Fibroblast of lung (primary cell): ENCODE measurements around the gene ERCC6L2. TPM values are rescaled to one million over a fixed set of nuclear protein-coding genes. Genes with fewer than 3 reads are reported as not detected.
A peak's percentile ranks its signal among the peaks of the same experiment; 100 is the strongest.

Experiments used
- DNase-seq, 2 donors: peaks; one replicate each; pipeline versions ENCODE4 v3.0.0 to v3.0.0-alpha.2; 2010; ENCODE audit warnings: low read depth in 2 of 2
- H2AFZ ChIP-seq: 2 replicates; pipeline ENCODE4 v1.5.1; 2012; ENCODE audit warnings: low read length, control low read depth, inconsistent platforms
- H3K27ac ChIP-seq: 2 replicates; pipeline ENCODE4 v1.5.1; 2011; ENCODE audit warnings: low read length, control low read depth; ENCODE audit not compliant: insufficient read depth
- H3K27me3 ChIP-seq: 2 replicates; pipeline ENCODE4 v1.5.1; 2011; ENCODE audit warnings: mild to moderate bottlenecking, low read length; ENCODE audit not compliant: control insufficient read depth, insufficient read depth
- H3K36me3 ChIP-seq: 2 replicates; pipeline ENCODE4 v1.5.1; 2011; ENCODE audit warnings: low read length; ENCODE audit not compliant: control insufficient read depth, insufficient read depth
- H3K4me1 ChIP-seq: 2 replicates; pipeline ENCODE4 v1.5.1; 2011; ENCODE audit warnings: low read length; ENCODE audit not compliant: control insufficient read depth, insufficient read depth; ENCODE audit errors: extremely low read depth
- H3K4me2 ChIP-seq: 2 replicates; pipeline ENCODE4 v1.5.1; 2011; ENCODE audit warnings: low read length, control low read depth; ENCODE audit not compliant: insufficient read depth; ENCODE audit errors: extremely low read depth
- H3K4me3 ChIP-seq, 4 experiments: fragments of 200-600 bp in 1 of 4; sonication (generic) in 1 of 4; replicated peaks in 1 of 4; 2 replicates each; pipeline ENCODE4 v1.5.1; 2011 to 2016; ENCODE audit warnings: low read length in 4 of 4, low read depth in 3 of 4, mild to moderate bottlenecking in 3 of 4, control low read depth in 2 of 4, inconsistent platforms in 1 of 4, mixed read lengths in 1 of 4; ENCODE audit not compliant: insufficient read depth in 1 of 4; ENCODE audit errors: control extremely low read depth in 1 of 4
- H3K79me2 ChIP-seq: 2 replicates; pipeline ENCODE4 v1.5.1; 2012; ENCODE audit warnings: mild to moderate bottlenecking, low read length, inconsistent platforms; ENCODE audit not compliant: control insufficient read depth, insufficient read depth
- H3K9ac ChIP-seq: 2 replicates; pipeline ENCODE4 v1.5.1; 2011; ENCODE audit warnings: mild to moderate bottlenecking, low read length, control low read depth; ENCODE audit not compliant: insufficient read depth
- H3K9me3 ChIP-seq: 2 replicates; pipeline ENCODE4 v1.5.1; 2012; ENCODE audit warnings: low read depth, low read length; ENCODE audit not compliant: control insufficient read depth, insufficient read depth
- H4K20me1 ChIP-seq: 2 replicates; pipeline ENCODE4 v1.5.1; 2011; ENCODE audit warnings: low read length; ENCODE audit not compliant: control insufficient read depth, insufficient read depth; ENCODE audit errors: extremely low read depth
- CTCF ChIP-seq, 2 donors: IDR thresholded peaks in 1 of 2; conservative IDR thresholded peaks in 1 of 2; 1 replicate in 1 of 2; 2 replicates in 1 of 2; pipeline ENCODE4 v1.5.1; 2011 to 2012; ENCODE audit warnings: low read length in 2 of 2, control low read depth in 1 of 2, inconsistent platforms in 1 of 2, low read depth in 1 of 2, mild to moderate bottlenecking in 1 of 2
- EZH2 ChIP-seq: IDR thresholded peaks from 2 replicates; pipeline ENCODE4 v1.5.1; 2012; ENCODE audit warnings: low read length, control low read depth, mild to moderate bottlenecking; ENCODE audit errors: missing control alignments
- polyA plus RNA-seq, 2 donors: library from polyadenylated mRNA; depleted of rRNA in 1 of 2; stranded (reverse) in 1 of 2; unstranded in 1 of 2; fragments of >200 nt; gene quantifications; 2 replicates each; pipeline ENCODE4 v1.2.1, GENCODE V29; 2011 to 2012; ENCODE audit warnings: missing spikeins in 1 of 2
- total RNA-seq: library from RNA; depleted of rRNA; stranded (reverse); fragments of >200 nt; gene quantifications from 2 replicates; pipeline ENCODE4 v1.2.1, GENCODE V29; 2014

Gene ERCC6L2
- total and polyA plus RNA-seq, 2 donors (not counting 1 experiment from before 2014, with no cell fraction given) = 45.0 to 117 TPM

GRCh38 chr9:95876595-95876994, 1.1 kb downstream of the ERCC6L2 start:
- Histone ChIP-seq H3K9me3 (no peaks in the 10 kb centered on the region), H3K9ac (no peak overlapping the region), H3K79me2 (peaks cover 35% of the 10 kb centered on the region), H3K27ac (no peak overlapping the region), H3K36me3 (no peaks in the 10 kb centered on the region), H3K4me3 (no peak overlapping the region), H3K27me3 (no peaks in the 10 kb centered on the region), H2AFZ (no peak overlapping the region), H4K20me1 (no peaks in the 10 kb centered on the region), H3K4me1 (peaks cover 8% of the 10 kb centered on the region), H3K4me2 (no peak overlapping the region)
- peak; percentile 14 to 32 for DNase-seq
- TF ChIP-seq CTCF (conservative IDR thresholded peaks at IDR 0.05 in 1 of 2, IDR thresholded peaks at IDR 0.05 in 1 of 2; ENCODE audit: low read depth in 1 of 2, low read length in 2 of 2) = no peak
- no peak for TF ChIP-seq EZH2

GRCh38 chr9:95877984-95878383, 2.5 kb downstream of the ERCC6L2 start:
- H3K36me3 ChIP-seq = no peaks in the 10 kb centered on the region
- no peaks in the 10 kb centered on the region for H3K9me3 ChIP-seq

GRCh38 chr9:95879591-95879990, 4.1 kb downstream of the ERCC6L2 start:
- Histone ChIP-seq H3K9me3 (no peaks in the 10 kb centered on the region), H3K4me3 (peak overlapping the region in 1 of 4 experiments; percentile 28), H3K9ac (no peak overlapping the region), H3K4me2 (no peak overlapping the region), H3K79me2 (peaks cover 38% of the 10 kb centered on the region), H3K27ac (peak overlapping the region; percentile 48), H3K36me3 (no peaks in the 10 kb centered on the region), H3K4me1 (peaks cover 8% of the 10 kb centered on the region), H4K20me1 (no peaks in the 10 kb centered on the region), H3K27me3 (no peaks in the 10 kb centered on the region), H2AFZ (no peak overlapping the region)
- DNase-seq = peak in 1 of 2 donors; percentile 7
- TF ChIP-seq CTCF (conservative IDR thresholded peaks at IDR 0.05 in 1 of 2, IDR thresholded peaks at IDR 0.05 in 1 of 2; ENCODE audit: low read depth in 1 of 2, low read length in 2 of 2) = no peak
- no peak for TF ChIP-seq EZH2

More at GRCh38 chr9:95877984-95878383, 2.5 kb downstream of the ERCC6L2 start:
- Histone ChIP-seq H4K20me1 (no peaks in the 10 kb centered on the region), H3K27me3 (no peaks in the 10 kb centered on the region), H2AFZ (no peak overlapping the region), H3K79me2 (peaks cover 41% of the 10 kb centered on the region), H3K4me2 (no peak overlapping the region), H3K27ac (no peak overlapping the region), H3K4me1 (peaks cover 8% of the 10 kb centered on the region), H3K4me3 (no peak overlapping the region), H3K9ac (no peak overlapping the region)
- no peak for TF ChIP-seq EZH2
- no peak for TF ChIP-seq CTCF (conservative IDR thresholded peaks at IDR 0.05 in 1 of 2, IDR thresholded peaks at IDR 0.05 in 1 of 2; ENCODE audit: low read depth in 1 of 2, low read length in 2 of 2)
- DNase-seq = no peak
